NCI-H1694 (cell line): ENCODE results near the gene COG6.

Source experiments
- DNase-seq: peaks from one replicate; lab custom pipeline; 2025; lab: John Stamatoyannopoulos, UW

The COG6 gene

DNA sequence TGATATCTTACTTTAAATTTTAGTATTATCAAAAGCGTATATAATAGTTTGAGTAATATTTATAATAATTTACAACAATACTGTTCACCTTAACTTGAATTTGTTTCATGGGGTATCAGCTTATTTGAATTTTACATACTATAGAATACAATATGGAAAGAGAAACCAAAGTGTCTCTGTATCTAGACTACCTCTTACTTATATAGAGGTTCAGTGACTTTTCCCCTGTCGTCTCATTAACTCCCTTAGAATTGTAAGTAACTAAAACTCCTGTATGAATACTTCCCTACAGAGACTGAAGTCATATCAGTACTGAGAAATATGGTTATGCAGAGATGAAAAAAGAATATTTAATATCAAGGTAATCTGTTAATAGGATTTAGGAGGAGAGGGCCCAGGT, 26.8 kb downstream of the COG6 start:
- no peak for DNase-seq

DNA sequence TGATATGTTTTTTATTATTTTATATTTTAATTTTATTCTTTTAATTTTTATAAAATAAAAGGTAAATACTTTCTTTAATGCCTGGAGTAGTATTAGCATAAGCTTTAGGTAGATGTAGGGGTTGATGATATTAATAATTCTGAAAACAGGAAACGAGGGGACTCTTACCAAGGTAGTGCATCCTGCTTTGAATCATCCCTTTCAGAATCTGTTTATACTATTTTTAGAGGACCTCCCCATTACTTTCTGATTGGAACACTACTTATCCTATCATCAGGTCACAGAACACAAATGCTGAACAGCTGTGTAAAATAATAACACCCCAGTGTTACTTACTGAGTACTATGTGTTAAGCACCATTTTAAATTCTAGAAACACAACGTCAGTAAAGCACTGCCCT, 27.3 kb downstream of the COG6 start:
- no peak for DNase-seq

GRCh38 chr13:39684531-39685137, 29.2 kb downstream of the COG6 start:
- DNase-seq = peak; percentile 45

DNA sequence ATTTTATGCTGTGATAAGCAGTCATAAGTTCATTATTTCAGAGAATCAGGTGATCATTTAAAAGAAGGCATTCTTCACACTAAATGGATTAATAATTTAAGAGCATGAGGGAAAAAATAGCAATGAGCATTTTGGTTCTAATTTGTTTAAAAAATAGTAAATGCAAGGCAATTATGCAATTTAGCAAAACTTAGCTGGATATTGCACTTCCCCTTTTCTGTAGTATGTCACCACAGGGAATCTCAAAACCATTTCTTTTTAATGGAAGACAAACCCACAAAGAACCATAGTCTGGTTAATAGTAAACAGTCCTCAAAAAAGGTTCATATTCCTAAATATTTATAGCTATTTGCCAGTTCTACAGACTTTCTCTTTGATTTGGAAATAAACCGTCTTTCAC, 30.2 kb downstream of the COG6 start:
- DNase-seq = no peak

GRCh38 chr13:39688278-39688677, 32.8 kb downstream of the COG6 start:
- no peak for DNase-seq

DNA sequence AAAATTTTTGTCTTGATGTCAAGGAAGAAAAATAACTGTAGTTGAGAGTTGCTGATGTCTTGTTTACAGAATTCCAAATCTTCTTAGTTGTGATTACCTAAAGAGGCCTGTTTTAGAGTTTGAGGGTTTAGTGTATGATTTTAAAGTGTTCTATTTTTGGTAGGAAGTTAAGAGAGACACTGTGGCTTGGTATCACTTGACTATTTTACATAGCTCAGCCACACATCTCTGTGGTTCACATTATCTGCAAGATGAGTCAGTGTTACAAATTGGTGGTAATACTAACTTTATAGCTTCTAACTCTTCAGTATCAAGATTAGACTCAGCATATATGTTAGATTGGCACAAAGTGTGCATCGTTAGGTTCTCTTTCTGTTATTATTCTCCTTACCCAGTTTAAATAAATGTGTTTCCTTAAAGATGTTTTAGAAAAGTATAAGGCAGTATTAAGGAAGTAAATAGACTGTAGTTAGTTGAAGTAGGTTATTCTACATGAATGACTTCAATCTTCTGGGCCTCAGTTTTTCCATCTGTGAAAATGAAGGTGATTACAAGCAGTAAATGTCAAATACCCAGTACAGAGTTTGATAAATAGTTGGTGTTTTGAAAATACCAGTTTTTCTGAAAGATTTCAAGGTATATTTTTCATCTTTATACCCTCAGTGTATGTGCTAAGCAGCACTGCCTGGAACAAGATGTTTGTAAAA, 33.4 kb downstream of the COG6 start:
- DNase-seq = no peak

DNA sequence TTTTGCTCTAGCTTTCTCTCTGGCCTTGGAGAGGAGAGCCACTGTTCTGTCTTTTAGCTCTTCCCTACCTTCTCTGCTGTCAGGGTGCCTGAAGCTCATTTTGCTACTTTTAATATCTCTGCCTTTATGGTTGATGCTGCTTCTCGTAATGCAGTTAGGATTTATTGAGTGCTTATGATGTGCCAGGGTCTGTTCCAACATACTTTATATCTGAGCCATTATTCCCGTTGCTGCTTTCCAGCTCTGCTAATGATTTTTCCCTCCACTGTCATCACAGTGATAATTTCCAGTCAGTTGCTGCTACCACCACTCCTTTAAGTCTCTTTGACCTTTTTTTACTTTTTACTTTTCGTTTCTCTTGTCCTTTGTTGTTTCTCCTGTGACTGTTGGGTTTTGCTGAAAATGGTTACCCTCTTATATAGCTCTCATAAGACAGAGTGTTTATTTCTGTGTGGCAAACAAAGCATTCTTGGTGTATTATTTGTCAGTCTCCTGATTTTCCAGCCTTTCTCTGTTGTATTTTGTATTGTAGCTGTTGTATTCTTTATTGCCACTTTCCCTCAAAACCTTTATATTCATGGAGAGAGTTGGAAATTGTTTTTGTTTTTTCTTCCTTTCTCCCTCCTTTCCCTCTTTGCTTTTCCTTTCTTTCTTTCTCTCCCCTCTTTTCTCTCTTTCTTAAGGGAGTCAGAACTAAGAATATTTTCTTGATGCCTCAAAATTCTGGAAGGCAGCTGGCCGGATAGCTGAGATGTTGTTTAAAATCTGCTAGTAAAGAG, 37.4 kb downstream of the COG6 start:
- DNase-seq = no peak

GRCh38 chr13:39699274-39699673, 43.8 kb downstream of the COG6 start:
- no peak for DNase-seq

DNA sequence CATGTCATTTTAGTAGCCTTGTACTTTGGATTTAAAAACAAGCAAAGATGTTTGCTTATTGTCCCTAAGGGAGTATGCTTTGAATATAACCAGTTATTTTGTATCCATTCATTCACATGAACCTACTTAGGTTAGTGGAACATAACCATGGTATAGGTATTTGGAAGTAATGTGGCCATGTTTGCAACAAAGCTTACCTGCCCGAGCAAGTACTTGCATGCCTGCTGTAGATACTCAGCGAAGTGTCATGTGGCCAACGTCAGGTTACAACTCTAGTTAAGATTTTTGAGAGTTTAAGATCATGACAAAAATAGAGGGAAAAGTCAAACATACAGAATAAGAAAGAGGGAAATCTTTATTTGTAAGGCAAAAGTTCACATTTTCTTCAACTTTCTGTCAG, 57.2 kb downstream of the COG6 start:
- DNase-seq = no peak

- DNase-seq = no peak
Observed at GRCh38 chr13:39729156-39729555, 73.7 kb downstream of the COG6 start.

- DNase-seq = no peak
Observed at GRCh38 chr13:39734952-39735351, 79.5 kb downstream of the COG6 start.

GRCh38 chr13:39737047-39737446, 81.6 kb downstream of the COG6 start:
- no peak for DNase-seq

DNA sequence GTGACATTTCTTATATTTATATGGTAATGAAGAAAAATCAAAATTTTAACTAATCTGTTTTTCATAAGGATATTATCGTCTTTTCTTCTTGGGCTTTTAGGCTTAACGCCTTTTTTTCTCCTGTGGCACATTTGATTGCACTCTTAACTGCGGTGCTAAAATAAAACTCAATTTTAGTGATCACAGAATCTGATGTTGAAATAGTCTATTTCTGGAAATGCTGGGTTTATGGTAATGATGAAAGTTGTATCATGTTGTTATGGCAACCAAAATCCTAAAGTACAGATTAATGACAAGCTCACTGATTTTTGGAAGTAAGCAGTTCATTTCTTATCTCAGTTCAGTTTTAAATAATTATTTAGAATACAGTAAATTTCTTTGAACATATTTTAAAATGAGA, 85.3 kb downstream of the COG6 start:
- DNase-seq = no peak

- no peak for DNase-seq
Observed at GRCh38 chr13:39748961-39749360, 93.5 kb downstream of the COG6 start.

DNA sequence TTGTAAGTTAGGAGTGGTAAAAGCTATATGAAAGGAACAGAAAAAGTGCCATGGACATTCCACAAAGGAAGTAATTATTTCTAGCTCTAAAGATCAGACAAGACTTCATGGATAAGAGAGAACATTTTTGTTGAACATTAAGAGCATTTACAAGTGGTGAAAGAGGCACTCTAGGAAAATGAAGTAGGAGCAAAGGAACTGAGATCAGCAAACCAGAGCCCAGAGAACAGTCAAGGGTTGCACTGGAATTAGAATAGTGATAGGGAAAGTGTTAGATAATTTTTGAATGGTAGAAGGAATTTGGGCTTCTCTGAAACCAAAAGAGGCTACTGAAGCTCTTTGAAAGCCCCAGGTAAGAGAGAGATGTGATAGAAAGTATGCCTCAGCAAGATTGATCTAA, 94.1 kb downstream of the COG6 start:
- DNase-seq = no peak

DNA sequence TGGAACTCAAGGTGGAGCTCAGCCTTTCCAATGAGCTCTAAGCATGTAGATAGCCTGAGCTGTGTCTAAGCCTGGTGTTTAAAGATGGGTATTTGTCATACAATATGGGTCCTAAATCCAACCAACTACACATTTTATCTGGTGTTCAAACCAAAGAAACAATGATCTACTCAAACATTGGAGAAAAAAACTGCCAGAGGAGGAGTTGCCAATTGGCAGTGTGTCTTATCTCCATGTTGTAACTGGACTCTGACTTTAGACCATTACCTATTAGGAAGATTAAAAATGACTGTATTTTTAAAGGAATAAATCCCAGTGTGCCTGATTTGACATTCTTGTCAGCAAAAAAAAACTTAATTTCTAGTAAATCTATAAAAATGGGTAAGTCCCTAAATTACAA, 96.3 kb downstream of the COG6 start:
- no peak for DNase-seq

- DNase-seq = no peak
Observed at GRCh38 chr13:39760521-39760920, 105.1 kb downstream of the COG6 start.

- peak; percentile 98 for DNase-seq
Observed at GRCh38 chr13:39765801-39766463, 110.5 kb downstream of the COG6 start.

DNA sequence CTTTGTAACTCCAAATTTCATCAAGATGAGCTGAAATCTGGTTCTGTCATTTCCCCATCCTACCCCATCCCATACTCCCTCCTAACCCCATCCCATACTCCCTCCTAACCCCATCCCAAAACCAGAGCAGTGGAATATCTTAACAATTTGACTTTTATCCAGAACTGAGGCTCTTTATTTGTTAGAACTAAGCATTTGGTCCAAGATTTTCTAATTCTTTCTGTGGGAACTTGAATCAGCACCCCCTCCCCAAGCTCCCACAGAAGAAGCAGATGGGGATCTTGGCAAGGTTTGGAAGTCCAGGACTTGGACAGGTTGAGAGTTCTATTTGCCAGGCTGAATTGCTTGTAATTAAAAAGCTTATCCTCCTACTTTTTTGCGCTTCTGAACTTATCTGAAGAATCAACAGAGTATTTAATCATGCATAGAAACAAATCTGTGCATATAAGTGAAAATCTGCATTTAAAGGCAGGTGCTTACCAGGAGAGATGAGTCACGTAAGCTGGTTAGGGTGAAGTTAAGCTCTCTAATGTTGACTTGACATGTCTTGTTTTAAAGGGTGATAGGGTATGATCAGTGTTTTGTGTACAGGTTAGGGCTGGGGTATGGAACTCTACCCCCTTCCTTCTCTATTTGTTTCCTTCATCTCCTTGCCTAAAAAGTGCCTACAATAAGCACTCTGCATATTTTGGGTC, 111.1 kb downstream of the COG6 start:
- peak; percentile 53 for DNase-seq

DNA sequence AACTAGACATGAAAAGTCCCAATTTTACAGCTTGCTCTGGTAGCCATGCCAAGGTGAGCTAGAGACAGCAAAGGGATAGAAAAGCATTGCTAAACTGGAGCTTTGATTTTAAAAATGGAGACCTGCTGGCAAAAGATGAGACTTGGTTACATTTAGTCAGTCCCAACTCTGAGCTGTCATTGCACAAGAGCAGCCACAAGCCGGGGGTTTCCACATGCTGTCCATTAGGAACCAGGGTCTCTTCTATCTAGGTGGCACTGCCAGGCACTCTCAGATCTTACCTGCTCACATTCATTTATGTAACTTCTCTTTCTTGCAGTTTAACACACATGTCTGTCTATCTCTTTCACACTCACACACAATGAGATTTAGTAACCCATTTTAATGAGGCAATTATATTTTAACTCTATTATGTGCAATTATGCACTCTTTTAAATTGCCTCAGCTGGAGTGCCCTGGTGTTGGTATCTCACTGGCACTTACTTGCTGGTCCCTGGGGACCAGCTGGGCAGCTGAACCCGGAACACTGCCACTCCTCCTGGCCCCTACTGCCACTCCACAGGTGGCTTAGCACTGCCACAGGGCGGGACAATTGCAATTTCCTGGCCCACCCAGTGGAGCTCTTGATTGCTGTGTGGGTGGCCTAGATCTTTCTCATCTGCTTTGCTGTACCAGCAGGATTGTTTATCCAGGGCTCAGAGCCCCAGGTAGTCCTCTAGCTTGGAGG, 112.5 kb downstream of the COG6 start:
- peak; percentile 17 for DNase-seq

- no peak for DNase-seq
Observed at GRCh38 chr13:39768962-39769361, 113.5 kb downstream of the COG6 start.
